Thyroid gland (tissue), 4 donors: ENCODE data around the gene WIPF1.

Source experiments
- POLR2A ChIP-seq, 2 donors: fragments of 450-650 bp; IDR thresholded peaks; one replicate each; pipeline ENCODE4 v1.6.1; 2017; ENCODE audit warnings: antibody characterized with exemption in 2 of 2, mild to moderate bottlenecking in 2 of 2, moderate library complexity in 1 of 2
- TF ChIP-seq, protein P1 (sequence below), 6 experiments: fragments of 200-600 bp in 3 of 6; fragments of 450-650 bp in 3 of 6; sonication (generic) in 3 of 6; IDR thresholded peaks; one replicate each; pipeline ENCODE4 v1.5.1; 2016 to 2019; ENCODE audit warnings: antibody characterized with exemption in 6 of 6, mild to moderate bottlenecking in 2 of 6, inconsistent platforms in 1 of 6, moderate library complexity in 1 of 6

DNA sequence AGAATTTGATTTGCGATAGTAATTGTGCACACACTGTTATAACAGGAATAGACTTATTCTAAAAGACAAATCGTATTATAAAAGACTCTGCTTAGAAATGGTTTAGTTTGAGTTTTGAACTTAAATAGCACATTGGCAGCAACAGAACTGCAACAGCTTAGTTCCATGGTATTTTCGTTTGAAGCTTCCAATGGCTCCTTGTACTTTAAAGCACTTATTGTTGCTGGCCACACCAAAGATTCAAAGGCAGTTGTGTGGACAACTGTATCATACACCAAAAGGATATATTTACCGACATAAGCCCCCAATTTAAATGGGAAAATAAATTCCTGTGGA is 627 bp downstream of the WIPF1 start:
- TF ChIP-seq, protein P1, sequence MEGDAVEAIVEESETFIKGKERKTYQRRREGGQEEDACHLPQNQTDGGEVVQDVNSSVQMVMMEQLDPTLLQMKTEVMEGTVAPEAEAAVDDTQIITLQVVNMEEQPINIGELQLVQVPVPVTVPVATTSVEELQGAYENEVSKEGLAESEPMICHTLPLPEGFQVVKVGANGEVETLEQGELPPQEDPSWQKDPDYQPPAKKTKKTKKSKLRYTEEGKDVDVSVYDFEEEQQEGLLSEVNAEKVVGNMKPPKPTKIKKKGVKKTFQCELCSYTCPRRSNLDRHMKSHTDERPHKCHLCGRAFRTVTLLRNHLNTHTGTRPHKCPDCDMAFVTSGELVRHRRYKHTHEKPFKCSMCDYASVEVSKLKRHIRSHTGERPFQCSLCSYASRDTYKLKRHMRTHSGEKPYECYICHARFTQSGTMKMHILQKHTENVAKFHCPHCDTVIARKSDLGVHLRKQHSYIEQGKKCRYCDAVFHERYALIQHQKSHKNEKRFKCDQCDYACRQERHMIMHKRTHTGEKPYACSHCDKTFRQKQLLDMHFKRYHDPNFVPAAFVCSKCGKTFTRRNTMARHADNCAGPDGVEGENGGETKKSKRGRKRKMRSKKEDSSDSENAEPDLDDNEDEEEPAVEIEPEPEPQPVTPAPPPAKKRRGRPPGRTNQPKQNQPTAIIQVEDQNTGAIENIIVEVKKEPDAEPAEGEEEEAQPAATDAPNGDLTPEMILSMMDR (IDR thresholded peaks at IDR 0.05): no peak
- no peak for TF ChIP-seq POLR2A (IDR thresholded peaks at IDR 0.05)
